Keratinocyte (primary cell): ENCODE results near the gene DLG2.

Source experiments
- EZH2 ChIP-seq: IDR thresholded peaks from one replicate; pipeline ENCODE4 v1.6.1; 2012; ENCODE audit warnings: inconsistent platforms, mild to moderate bottlenecking, low read length, moderate library complexity
- TF ChIP-seq, protein P1 (sequence below), 3 experiments: IDR thresholded peaks in 1 of 3; conservative IDR thresholded peaks in 1 of 3; optimal IDR thresholded peaks in 1 of 3; 2 replicates in 2 of 3; 3 replicates in 1 of 3; pipeline versions ENCODE3 to v1.5.1; 2011; ENCODE audit warnings: low read length in 3 of 3, mild to moderate bottlenecking in 3 of 3, moderate library complexity in 2 of 3, control low read depth in 1 of 3, inconsistent platforms in 1 of 3; ENCODE audit not compliant: insufficient read depth in 2 of 3; ENCODE audit errors: extremely low read depth in 1 of 3

- TF ChIP-seq, protein P1, sequence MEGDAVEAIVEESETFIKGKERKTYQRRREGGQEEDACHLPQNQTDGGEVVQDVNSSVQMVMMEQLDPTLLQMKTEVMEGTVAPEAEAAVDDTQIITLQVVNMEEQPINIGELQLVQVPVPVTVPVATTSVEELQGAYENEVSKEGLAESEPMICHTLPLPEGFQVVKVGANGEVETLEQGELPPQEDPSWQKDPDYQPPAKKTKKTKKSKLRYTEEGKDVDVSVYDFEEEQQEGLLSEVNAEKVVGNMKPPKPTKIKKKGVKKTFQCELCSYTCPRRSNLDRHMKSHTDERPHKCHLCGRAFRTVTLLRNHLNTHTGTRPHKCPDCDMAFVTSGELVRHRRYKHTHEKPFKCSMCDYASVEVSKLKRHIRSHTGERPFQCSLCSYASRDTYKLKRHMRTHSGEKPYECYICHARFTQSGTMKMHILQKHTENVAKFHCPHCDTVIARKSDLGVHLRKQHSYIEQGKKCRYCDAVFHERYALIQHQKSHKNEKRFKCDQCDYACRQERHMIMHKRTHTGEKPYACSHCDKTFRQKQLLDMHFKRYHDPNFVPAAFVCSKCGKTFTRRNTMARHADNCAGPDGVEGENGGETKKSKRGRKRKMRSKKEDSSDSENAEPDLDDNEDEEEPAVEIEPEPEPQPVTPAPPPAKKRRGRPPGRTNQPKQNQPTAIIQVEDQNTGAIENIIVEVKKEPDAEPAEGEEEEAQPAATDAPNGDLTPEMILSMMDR (optimal IDR thresholded peaks at IDR 0.05 in 1 of 3, IDR thresholded peaks at IDR 0.05 in 1 of 3, conservative IDR thresholded peaks at IDR 0.05 in 1 of 3; ENCODE audit: extremely low read depth in 1 of 3, insufficient read depth in 2 of 3, low read length in 3 of 3) = no peak
- no peak for TF ChIP-seq EZH2
Observed at GRCh38 chr11:85170184-85170583, 457.0 kb downstream of the DLG2 start.
